Liver (tissue), 9 donors: Measurements from ENCODE around the gene FOLR1. TPM values are rescaled to one million over a fixed set of nuclear protein-coding genes. Genes with fewer than 3 reads are reported as not detected.
"Not testable (repeated sequence)": the region's sequence is repeated elsewhere in the genome, so short reads cannot be mapped to it uniquely, and the experiment has no call there.

Experiments
- DNase-seq: peaks from one replicate; pipeline ENCODE4 v3.0.0-alpha.2; 2017; ENCODE audit warnings: low spot score
- H3K27ac ChIP-seq, 2 donors: one replicate each; pipeline ENCODE4 v1.7.0; 2013; ENCODE audit warnings: inconsistent platforms in 2 of 2, low read length in 2 of 2, control low read depth in 1 of 2, low read depth in 1 of 2, mild to moderate bottlenecking in 1 of 2
- H3K27me3 ChIP-seq, 4 donors: one replicate each; pipeline versions ENCODE4 v1.6.1 to v1.7.0; 2013; ENCODE audit warnings: low read length in 3 of 4, inconsistent platforms in 1 of 4, mild to moderate bottlenecking in 1 of 4, moderate library complexity in 1 of 4; ENCODE audit not compliant: control insufficient read depth in 4 of 4, insufficient read depth in 4 of 4
- H3K36me3 ChIP-seq, 4 donors: one replicate each; pipeline versions ENCODE4 v1.6.1 to v1.7.0; 2013; ENCODE audit warnings: low read length in 3 of 4, mild to moderate bottlenecking in 3 of 4, low read depth in 1 of 4, moderate library complexity in 1 of 4; ENCODE audit not compliant: control insufficient read depth in 4 of 4, insufficient read depth in 3 of 4
- H3K4me1 ChIP-seq, 4 donors: one replicate each; pipeline versions ENCODE4 v1.6.1 to v1.7.0; 2013; ENCODE audit warnings: low read length in 3 of 4, mild to moderate bottlenecking in 3 of 4, moderate library complexity in 1 of 4; ENCODE audit not compliant: control insufficient read depth in 4 of 4, insufficient read depth in 4 of 4
- H3K4me3 ChIP-seq, 3 donors: one replicate each; pipeline versions ENCODE4 v1.6.1 to v1.7.0; 2013; ENCODE audit warnings: low read length in 3 of 3, control low read depth in 1 of 3, low read depth in 1 of 3, mild to moderate bottlenecking in 1 of 3
- H3K9ac ChIP-seq, 2 donors: one replicate each; pipeline ENCODE4 v1.7.0; 2013; ENCODE audit warnings: low read length in 2 of 2, mild to moderate bottlenecking in 2 of 2, moderate library complexity in 2 of 2, control low read depth in 1 of 2, low read depth in 1 of 2
- H3K9me3 ChIP-seq, 4 donors: one replicate each; pipeline versions ENCODE4 v1.6.1 to v1.7.0; 2013; ENCODE audit warnings: low read length in 3 of 4; ENCODE audit not compliant: control insufficient read depth in 4 of 4
- CTCF ChIP-seq: fragments of 150-350 bp; IDR thresholded peaks from 2 replicates; pipeline ENCODE4 v1.5.1; 2017; ENCODE audit warnings: improper control_type of control experiment, low read depth, low read length; ENCODE audit not compliant: missing input control
- FOXA1 ChIP-seq: IDR thresholded peaks from 2 replicates; pipeline ENCODE4 v1.6.1; 2016; ENCODE audit warnings: antibody characterized with exemption
- HNF4A ChIP-seq, 2 donors: conservative IDR thresholded peaks; 2 replicates each; pipeline ENCODE4 v1.6.1; 2016; ENCODE audit warnings: antibody characterized with exemption in 2 of 2, mild to moderate bottlenecking in 2 of 2
- HNF4G ChIP-seq: IDR thresholded peaks from 2 replicates; pipeline ENCODE4 v1.6.1; 2016; ENCODE audit warnings: antibody characterized with exemption
- RAD21 ChIP-seq, 2 donors: IDR thresholded peaks; 2 replicates each; pipeline ENCODE4 v1.6.1; 2016; ENCODE audit warnings: antibody characterized with exemption in 2 of 2, mild to moderate bottlenecking in 2 of 2
- REST ChIP-seq: IDR thresholded peaks from 2 replicates; pipeline ENCODE4 v1.6.1; 2016; ENCODE audit warnings: antibody characterized with exemption, mild to moderate bottlenecking
- RXRA ChIP-seq, 2 donors: IDR thresholded peaks; 2 replicates each; pipeline ENCODE4 v1.6.1; 2017 to 2018; ENCODE audit warnings: antibody characterized with exemption in 2 of 2, mild to moderate bottlenecking in 1 of 2
- SP1 ChIP-seq: IDR thresholded peaks from 2 replicates; pipeline ENCODE4 v1.6.1; 2018; ENCODE audit warnings: antibody characterized with exemption, mild to moderate bottlenecking
- TAF1 ChIP-seq: conservative IDR thresholded peaks from 2 replicates; pipeline ENCODE4 v1.6.1; 2016; ENCODE audit warnings: antibody characterized with exemption, mild to moderate bottlenecking
- YY1 ChIP-seq: IDR thresholded peaks from 2 replicates; pipeline ENCODE4 v1.6.1; 2016; ENCODE audit warnings: antibody characterized with exemption, mild to moderate bottlenecking
- ZBTB33 ChIP-seq: IDR thresholded peaks from 2 replicates; pipeline ENCODE4 v1.6.1; 2016; ENCODE audit warnings: antibody characterized with exemption
- WGBS: extraction: QIAGEN DNeasy Blood & Tissue Kit; methylation state at CpG from one replicate; pipeline ENCODE4 v1.1.7; 2013; 5-methylcytosine and 5-hydroxymethylcytosine counted together
- polyA plus RNA-seq, 2 donors: library from polyadenylated mRNA; stranded (reverse) in 1 of 2; unstranded in 1 of 2; fragments of 200-250 nt in 1 of 2; fragments of >200 nt in 1 of 2; fragmentation: Nextera tagmentation in 1 of 2; extraction: Ambion mirVana in 1 of 2; gene quantifications; one replicate each; pipeline versions ENCODE4 v1.2.1 to v1.2.3, GENCODE V29; 2013 to 2015
- total RNA-seq, 2 donors: library from RNA; depleted of rRNA; stranded (reverse); fragments of >200 nt; gene quantifications; one replicate each; pipeline ENCODE4 v1.2.3, GENCODE V29; 2014
- donor health status: healthy.
- donor health status: healthy.
- donor health status: healthy.
- donor health status: healthy.
- donor health status: healthy.

Gene FOLR1
- total and polyA plus RNA-seq, 4 donors, result 0.06 to 0.21 (median 0.09) TPM; not detected in 1

- H3K27ac ChIP-seq, result no peak overlapping the region
- DNase-seq, result no peak
- H3K9ac ChIP-seq, result no peak overlapping the region
- no peaks in the 10 kb centered on the region for H3K27me3 ChIP-seq
- H3K36me3 ChIP-seq, result no peaks in the 10 kb centered on the region
- H3K9me3 ChIP-seq, result no peaks in the 10 kb centered on the region
- WGBS, result 92% methylated on average over 12 of the region's 12 CpGs
- no peak overlapping the region for H3K4me3 ChIP-seq
- TF ChIP-seq SP1, result no peak
- TF ChIP-seq FOXA1, result no peak
- no peak for TF ChIP-seq HNF4A (conservative IDR thresholded peaks at IDR 0.05)
- no peak for TF ChIP-seq CTCF
- no peak for TF ChIP-seq TAF1
- no peak for TF ChIP-seq ZBTB33
- no peak for TF ChIP-seq RAD21 (IDR thresholded peaks at IDR 0.05)
- TF ChIP-seq RXRA (IDR thresholded peaks at IDR 0.05), result no peak
- no peak for TF ChIP-seq HNF4G
- no peak for TF ChIP-seq YY1
- no peak for TF ChIP-seq REST
- H3K4me1 ChIP-seq, result no peaks in the 10 kb centered on the region
Observed at GRCh38 chr11:72195518-72196270, 3.8 kb downstream of the FOLR1 start.

GRCh38 chr11:72201445-72201844, 9.5 kb downstream of the FOLR1 start:
- not testable (repeated sequence) for H3K27me3 ChIP-seq, H3K9ac ChIP-seq, DNase-seq, H3K4me3 ChIP-seq, H3K9me3 ChIP-seq, H3K27ac ChIP-seq, H3K4me1 ChIP-seq, H3K36me3 ChIP-seq
- 95% methylated on average over 42 of the region's 43 CpGs for WGBS
